H1 (cell line): ENCODE measurements around the gene WDFY4. TPM values are rescaled to one million over a fixed set of nuclear protein-coding genes. Genes with fewer than 3 reads are reported as not detected.

Source experiments
- ASH2L ChIP-seq: fragments of 200-600, 300-600 bp; sonication (generic); IDR thresholded peaks from one replicate; pipeline ENCODE4 v1.7.1; 2017; ENCODE audit warnings: low read length
- CBX8 ChIP-seq: fragments of 300-800, 300-1000 bp; sonication (generic); IDR thresholded peaks from 2 replicates; pipeline ENCODE4 v1.7.1; 2016; ENCODE audit warnings: low read depth, low read length, borderline replicate concordance
- CHD7 ChIP-seq: fragments of 300-600 bp; sonication (generic); IDR thresholded peaks from 2 replicates; pipeline ENCODE4 v1.7.1; 2012; ENCODE audit warnings: low read length, moderate library complexity, mild to moderate bottlenecking, inconsistent platforms; ENCODE audit not compliant: insufficient replicate concordance
- CREB1 ChIP-seq: IDR thresholded peaks from 2 replicates; pipeline ENCODE4 v1.6.1; 2012; ENCODE audit warnings: inconsistent platforms
- CTBP2 ChIP-seq: IDR thresholded peaks from 2 replicates; pipeline ENCODE4 v1.7.0; 2011; ENCODE audit warnings: borderline replicate concordance, mild to moderate bottlenecking, moderate library complexity, mixed read lengths, low read length; ENCODE audit not compliant: insufficient read depth, insufficient read length
- EGR1 ChIP-seq: IDR thresholded peaks from 2 replicates; pipeline ENCODE4 v1.6.1; 2011; ENCODE audit warnings: low read depth, low read length, borderline replicate concordance
- GABPA ChIP-seq: IDR thresholded peaks from 2 replicates; pipeline ENCODE4 v1.6.1; 2011; ENCODE audit warnings: mild to moderate bottlenecking, low read length, moderate library complexity, borderline replicate concordance; ENCODE audit not compliant: insufficient read depth
- GTF2F1 ChIP-seq: IDR thresholded peaks from 2 replicates; pipeline ENCODE4 v1.6.1; 2012; ENCODE audit warnings: low read depth, low read length, improper control_type of control experiment, borderline replicate concordance
- JUN ChIP-seq: IDR thresholded peaks from 2 replicates; pipeline ENCODE4 v1.6.1; 2011; ENCODE audit warnings: low read depth, mild to moderate bottlenecking, improper control_type of control experiment, low read length
- SP1 ChIP-seq: IDR thresholded peaks from 2 replicates; pipeline ENCODE4 v1.6.1; 2011; ENCODE audit warnings: low read depth, low read length
- SRF ChIP-seq: IDR thresholded peaks from 2 replicates; pipeline ENCODE4 v1.6.1; 2011; ENCODE audit warnings: mild to moderate bottlenecking, low read depth, low read length, moderate library complexity
- ZNF274 ChIP-seq: IDR thresholded peaks from 2 replicates; pipeline ENCODE4 v1.7.0; 2012; ENCODE audit warnings: low read length, borderline replicate concordance; ENCODE audit errors: extremely low read depth
- polyA plus RNA-seq, 7 experiments: library from polyadenylated mRNA; depleted of rRNA in 3 of 7; stranded (reverse) in 5 of 7; unstranded in 2 of 7; fragments of >200 nt in 5 of 7; fragments of 200-250 nt in 2 of 7; gene quantifications; 1 replicate in 5 of 7; 2 replicates in 1 of 7; 4 replicates in 1 of 7; pipeline versions ENCODE4 v1.2.1 to v1.2.3, GENCODE V29; 2011 to 2013; ENCODE audit warnings: missing spikeins in 2 of 7, mixed read lengths in 2 of 7
- total RNA-seq: library from RNA; stranded (reverse); fragmentation: NEBNext Ultra II Directional; extraction: Animal tissue kit (Norgen Biotek cat#: 25700); gene quantifications from 2 replicates; pipeline ENCODE4 v1.2.1, GENCODE V29; 2021

WDFY4 gene
- total and polyA plus RNA-seq, 2 of the 8 experiments (the other 6 are each of a cell fraction or from before 2014, with no cell fraction given): not detected

- TF ChIP-seq CHD7 (no peak), CREB1 (no peak), ASH2L (no peak), CBX8 (no peak), SP1 (no peak), SRF (no peak), EGR1 (no peak), CTBP2 (no peak), GABPA (no peak), GTF2F1 (no peak), JUN (no peak), ZNF274 (no peak)
Observed at GRCh38 chr10:48740988-48741387, 56.3 kb downstream of the WDFY4 start (continued).
